GM20000 (cell line): ENCODE data around the gene MS4A3.

ENCODE experiments used
- DNase-seq: peaks from one replicate; pipeline ENCODE4 v3.0.0; 2012; ENCODE audit warnings: low spot score
- TF ChIP-seq, protein P1 (sequence below): IDR thresholded peaks from 2 replicates; pipeline ENCODE4 v1.5.1; 2012; ENCODE audit warnings: mild to moderate bottlenecking, control low read depth; ENCODE audit errors: extremely low read depth, missing control alignments

MS4A3 gene

DNA sequence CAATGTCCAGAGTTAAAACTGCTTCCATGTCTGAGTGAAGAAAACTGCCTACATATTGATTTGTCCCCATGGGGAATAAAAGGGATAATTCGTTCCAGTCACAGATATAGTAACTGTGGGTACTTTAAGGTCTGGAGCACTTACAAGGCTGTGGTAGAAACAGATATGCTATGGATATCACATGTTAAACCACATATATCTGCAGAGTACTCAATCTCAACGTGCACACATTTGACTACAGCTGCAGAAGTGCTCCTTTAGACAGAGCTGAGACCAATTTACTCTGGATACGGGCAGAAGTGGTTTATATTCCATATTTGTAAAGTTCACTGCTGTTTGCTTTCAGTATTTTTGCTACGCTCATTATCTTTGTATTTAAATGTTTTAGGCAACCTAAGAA, 22.3 kb downstream of the MS4A3 start:
- DNase-seq, result no peak
- TF ChIP-seq, protein P1, sequence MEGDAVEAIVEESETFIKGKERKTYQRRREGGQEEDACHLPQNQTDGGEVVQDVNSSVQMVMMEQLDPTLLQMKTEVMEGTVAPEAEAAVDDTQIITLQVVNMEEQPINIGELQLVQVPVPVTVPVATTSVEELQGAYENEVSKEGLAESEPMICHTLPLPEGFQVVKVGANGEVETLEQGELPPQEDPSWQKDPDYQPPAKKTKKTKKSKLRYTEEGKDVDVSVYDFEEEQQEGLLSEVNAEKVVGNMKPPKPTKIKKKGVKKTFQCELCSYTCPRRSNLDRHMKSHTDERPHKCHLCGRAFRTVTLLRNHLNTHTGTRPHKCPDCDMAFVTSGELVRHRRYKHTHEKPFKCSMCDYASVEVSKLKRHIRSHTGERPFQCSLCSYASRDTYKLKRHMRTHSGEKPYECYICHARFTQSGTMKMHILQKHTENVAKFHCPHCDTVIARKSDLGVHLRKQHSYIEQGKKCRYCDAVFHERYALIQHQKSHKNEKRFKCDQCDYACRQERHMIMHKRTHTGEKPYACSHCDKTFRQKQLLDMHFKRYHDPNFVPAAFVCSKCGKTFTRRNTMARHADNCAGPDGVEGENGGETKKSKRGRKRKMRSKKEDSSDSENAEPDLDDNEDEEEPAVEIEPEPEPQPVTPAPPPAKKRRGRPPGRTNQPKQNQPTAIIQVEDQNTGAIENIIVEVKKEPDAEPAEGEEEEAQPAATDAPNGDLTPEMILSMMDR, result no peak

DNA sequence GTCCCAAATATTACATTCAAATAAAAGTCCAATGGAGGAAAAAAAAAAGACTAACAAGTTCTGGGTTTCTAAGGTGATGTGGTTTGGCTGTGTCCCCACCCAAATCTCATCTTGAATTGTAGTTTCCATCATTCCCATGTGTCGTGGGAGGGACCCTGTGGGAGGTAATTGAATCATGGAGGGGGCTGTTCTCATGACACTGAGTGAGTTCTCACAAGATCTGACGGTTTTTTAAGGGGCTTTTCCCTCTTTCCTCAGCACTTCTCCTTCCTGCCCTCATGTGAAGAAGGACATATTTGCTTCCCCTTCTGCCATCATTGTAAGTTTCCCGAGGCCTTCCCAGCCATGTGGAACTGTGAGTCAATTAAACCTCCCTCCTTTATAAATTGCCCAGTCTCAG, 24.1 kb downstream of the MS4A3 start:
- no peak for DNase-seq
- TF ChIP-seq, protein P1, result no peak

DNA sequence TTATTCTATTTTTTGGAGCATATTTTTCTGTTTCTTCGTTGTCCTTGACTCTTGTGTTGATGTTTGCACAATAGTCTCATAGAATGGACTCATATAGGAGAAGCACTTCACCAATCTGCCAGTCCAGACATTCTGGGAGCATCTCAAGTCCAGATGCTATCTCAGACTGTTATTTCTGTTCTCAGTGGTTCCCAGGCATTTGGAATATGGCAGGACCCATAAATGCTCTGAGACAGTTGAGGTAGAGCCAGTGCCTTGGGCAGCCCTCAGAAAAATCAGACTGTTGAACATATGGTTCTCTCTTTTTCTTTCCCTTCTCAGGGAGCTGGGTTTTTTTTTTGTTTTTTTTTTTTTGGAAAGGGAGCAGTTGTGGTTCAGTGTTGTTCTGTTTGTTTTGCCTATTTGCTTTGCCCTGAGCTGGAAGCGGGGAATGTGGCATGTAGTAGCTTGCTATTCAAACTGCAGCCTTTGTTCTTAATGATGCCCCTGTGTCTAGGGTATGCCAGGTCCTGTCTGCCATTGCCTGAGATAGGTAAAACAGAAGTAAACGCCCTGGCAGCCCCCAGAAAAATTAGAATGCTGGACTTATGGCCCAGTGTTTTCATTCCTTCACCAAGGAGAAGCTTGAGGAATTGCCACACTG, 28.3 kb downstream of the MS4A3 start:
- TF ChIP-seq, protein P1, result no peak

DNA sequence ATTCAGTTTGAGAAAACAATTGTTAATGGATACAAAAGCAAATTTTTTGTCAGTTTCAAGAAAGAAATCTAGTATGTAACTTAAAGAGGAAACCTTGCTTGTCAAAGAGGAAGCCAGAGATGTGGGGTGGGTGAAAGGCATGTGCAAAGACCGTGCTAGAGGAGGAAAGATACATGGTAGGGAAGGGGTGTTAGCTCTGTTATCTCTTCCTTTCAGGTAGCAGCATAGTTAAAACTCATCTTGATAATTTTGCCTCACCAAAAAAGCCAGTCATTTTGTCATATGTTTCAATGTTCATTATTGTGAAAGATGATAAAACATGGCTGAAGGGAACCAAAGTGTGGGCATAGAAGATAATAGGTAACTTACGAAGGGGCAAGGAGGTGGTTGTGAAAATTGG, 29.4 kb downstream of the MS4A3 start:
- TF ChIP-seq, protein P1, result no peak
- DNase-seq, result no peak

More for the DNA sequence above, 28.3 kb downstream of the MS4A3 start:
- no peak for DNase-seq

DNA sequence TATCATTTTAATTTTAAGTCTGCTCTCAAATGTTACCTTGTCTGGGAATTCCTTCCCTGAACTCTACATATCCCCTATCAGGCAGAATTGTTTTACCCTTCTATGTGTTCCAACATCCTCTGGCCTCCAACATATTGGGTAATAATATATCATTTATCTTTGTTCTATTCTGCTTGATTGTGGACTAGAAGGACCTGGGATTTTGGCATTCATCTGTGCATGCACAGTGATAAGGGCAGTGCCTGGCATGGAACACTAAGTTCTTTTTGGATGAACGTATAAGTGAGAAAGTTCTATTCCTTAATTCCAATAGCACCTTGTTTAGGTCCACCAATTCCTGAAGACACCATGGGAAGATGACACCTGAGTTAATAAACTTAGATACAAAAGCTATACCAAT, 30.8 kb downstream of the MS4A3 start:
- no peak for DNase-seq
- TF ChIP-seq, protein P1, result no peak

DNA sequence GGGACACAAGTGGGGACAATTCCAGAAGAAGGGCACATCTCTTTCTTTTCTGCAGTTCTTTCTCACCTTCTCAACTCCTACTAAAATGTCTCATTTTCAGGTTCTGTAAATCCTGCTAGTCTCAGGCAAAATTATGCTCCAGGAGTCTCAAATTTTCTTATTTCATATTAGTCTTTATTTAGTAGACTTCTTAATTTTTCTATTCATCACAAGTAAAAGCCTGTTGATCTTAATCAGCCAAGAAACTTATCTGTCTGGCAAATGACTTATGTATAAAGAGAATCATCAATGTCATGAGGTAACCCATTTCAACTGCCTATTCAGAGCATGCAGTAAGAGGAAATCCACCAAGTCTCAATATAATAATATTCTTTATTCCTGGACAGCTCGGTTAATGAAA, 31.9 kb downstream of the MS4A3 start, which contains the start of gene MS4A2:
TSS of gene MS4A2 (plus strand) at position 301 of the 400 bp plus-strand sequence. CDS start 102 bp downstream, outside the sequence.
- TF ChIP-seq, protein P1, result no peak
- DNase-seq, result no peak

DNA sequence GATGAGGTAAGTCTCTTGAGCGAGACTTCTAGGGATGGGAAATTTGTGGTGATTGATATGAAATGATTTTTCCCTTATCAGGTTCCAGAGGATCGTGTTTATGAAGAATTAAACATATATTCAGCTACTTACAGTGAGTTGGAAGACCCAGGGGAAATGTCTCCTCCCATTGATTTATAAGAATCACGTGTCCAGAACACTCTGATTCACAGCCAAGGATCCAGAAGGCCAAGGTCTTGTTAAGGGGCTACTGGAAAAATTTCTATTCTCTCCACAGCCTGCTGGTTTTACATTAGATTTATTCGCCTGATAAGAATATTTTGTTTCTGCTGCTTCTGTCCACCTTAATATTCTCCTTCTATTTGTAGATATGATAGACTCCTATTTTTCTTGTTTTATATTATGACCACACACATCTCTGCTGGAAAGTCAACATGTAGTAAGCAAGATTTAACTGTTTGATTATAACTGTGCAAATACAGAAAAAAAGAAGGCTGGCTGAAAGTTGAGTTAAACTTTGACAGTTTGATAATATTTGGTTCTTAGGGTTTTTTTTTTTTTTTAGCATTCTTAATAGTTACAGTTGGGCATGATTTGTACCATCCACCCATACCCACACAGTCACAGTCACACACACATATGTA, 39.1 kb downstream of the MS4A3 start:
- TF ChIP-seq, protein P1, result no peak
- no peak for DNase-seq
